HepG2 (cell line): ENCODE measurements around the gene C16orf87.

ENCODE experiments used
- ATF6 ChIP-seq: sonication (generic); formaldehyde crosslinking; conservative IDR thresholded peaks from 2 replicates; pipeline ENCODE4 v1.4.0; 2020; ENCODE audit warnings: missing genetic modification reagents
- CEBPG ChIP-seq: IDR thresholded peaks from 2 replicates; pipeline ENCODE4 v1.6.1; 2016
- CTCF ChIP-seq: sonication (generic); formaldehyde crosslinking; IDR thresholded peaks from 2 replicates; pipeline ENCODE4 v1.5.0; 2020; ENCODE audit warnings: mild to moderate bottlenecking, missing genetic modification reagents, moderate library complexity
- FOXM1 ChIP-seq: sonication (generic); formaldehyde crosslinking; IDR thresholded peaks from 2 replicates; pipeline ENCODE4 v1.5.0; 2020; ENCODE audit warnings: missing genetic modification reagents
- HNRNPL ChIP-seq: fragments of 200-400 bp; formaldehyde crosslinking; IDR thresholded peaks from 2 replicates; pipeline ENCODE4 v1.6.1; 2017; ENCODE audit warnings: mild to moderate bottlenecking, low read depth, low read length
- KAT2B ChIP-seq: fragments of 150-350 bp; IDR thresholded peaks from 2 replicates; pipeline ENCODE4 v1.6.1; 2014; ENCODE audit warnings: low read depth, low read length, borderline replicate concordance
- NFE2L1 ChIP-seq: sonication (generic); formaldehyde crosslinking; IDR thresholded peaks from 2 replicates; pipeline ENCODE4 v1.4.0; 2020; ENCODE audit warnings: missing genetic modification reagents, mild to moderate bottlenecking, borderline replicate concordance
- NR2F2 ChIP-seq: IDR thresholded peaks from 2 replicates; pipeline ENCODE4 v1.6.1; 2012; ENCODE audit warnings: low read depth, inconsistent platforms, borderline replicate concordance
- POLR2AphosphoS5 ChIP-seq: IDR thresholded peaks from 2 replicates; pipeline ENCODE4 v1.6.1; 2012; ENCODE audit warnings: low read depth, low read length
- SRSF1 ChIP-seq: fragments of 200-400 bp; formaldehyde crosslinking; optimal IDR thresholded peaks from 2 replicates; pipeline ENCODE3; 2017; ENCODE audit warnings: mild to moderate bottlenecking, low read depth, low read length, moderate library complexity
- THRA ChIP-seq: sonication (generic); formaldehyde crosslinking; IDR thresholded peaks from 2 replicates; pipeline ENCODE4 v1.4.0; 2020; ENCODE audit warnings: missing genetic modification reagents, borderline replicate concordance
- ZNF776 ChIP-seq: sonication (generic); formaldehyde crosslinking; IDR thresholded peaks from 2 replicates; pipeline ENCODE4 v1.4.0; 2020; ENCODE audit warnings: mild to moderate bottlenecking, missing genetic modification reagents
- ZNF816 ChIP-seq: sonication (generic); formaldehyde crosslinking; IDR thresholded peaks from 2 replicates; pipeline ENCODE4 v1.8.0; 2022; ENCODE audit warnings: missing genetic modification reagents, mild to moderate bottlenecking, borderline replicate concordance

GRCh38 chr16:46811682-46812081 is 19.3 kb downstream of the C16orf87 start:
- TF ChIP-seq CTCF (no peak), CEBPG (CRISPR knock-in tag) (no peak), FOXM1 (CRISPR knock-in tag) (no peak), HNRNPL (no peak), ZNF816 (CRISPR knock-in tag) (no peak), ATF6 (CRISPR knock-in tag) (no peak), POLR2AphosphoS5 (no peak), NR2F2 (no peak), NFE2L1 (CRISPR knock-in tag) (no peak), KAT2B (no peak), THRA (CRISPR knock-in tag) (no peak), ZNF776 (CRISPR knock-in tag) (no peak), SRSF1 (no peak)
